Type B pancreatic cell (in vitro differentiated cells): Measurements from ENCODE around the gene PHF12. TPM values are rescaled to one million over a fixed set of nuclear protein-coding genes. Genes with fewer than 3 reads are reported as not detected.

Source experiments
- DNase-seq: peaks from one replicate; pipeline ENCODE4 v3.0.0; 2021; ENCODE audit warnings: mixed read lengths; ENCODE audit not compliant: unreplicated experiment; ENCODE audit errors: extremely low spot score
- H3K27ac Mint-ChIP-seq: 2 replicates; pipeline ENCODE4 v1.8.0; 2021; ENCODE audit warnings: mild to moderate bottlenecking, mixed read lengths
- H3K27me3 Mint-ChIP-seq: 2 replicates; pipeline ENCODE4 v1.8.0; 2021; ENCODE audit warnings: mixed read lengths
- H3K36me3 Mint-ChIP-seq: 2 replicates; pipeline ENCODE4 v1.8.0; 2021; ENCODE audit warnings: mixed read lengths
- H3K4me1 Mint-ChIP-seq: one replicate; pipeline ENCODE4 v1.8.0; 2021; ENCODE audit warnings: mixed read lengths; ENCODE audit not compliant: unreplicated experiment
- H3K4me3 Mint-ChIP-seq: 2 replicates; pipeline ENCODE4 v1.8.0; 2021; ENCODE audit warnings: mild to moderate bottlenecking, mixed read lengths
- H3K9me3 Mint-ChIP-seq: 2 replicates; pipeline ENCODE4 v1.8.0; 2021; ENCODE audit warnings: mixed read lengths
- total RNA-seq: library from RNA; stranded (reverse); gene quantifications from 2 replicates; pipeline ENCODE4 v1.2.1, GENCODE V29; 2021; ENCODE audit warnings: low replicate concordance
- TF ChIP-seq, protein P1 (sequence below): fragments of 200-600 bp; sonication (generic); conservative IDR thresholded peaks from 2 replicates; pipeline ENCODE4 v1.5.0; 2021; ENCODE audit warnings: antibody characterized with exemption, mild to moderate bottlenecking

Gene PHF12
- total RNA-seq, 1 donor from 2014 or later, result 58.0 TPM

DNA sequence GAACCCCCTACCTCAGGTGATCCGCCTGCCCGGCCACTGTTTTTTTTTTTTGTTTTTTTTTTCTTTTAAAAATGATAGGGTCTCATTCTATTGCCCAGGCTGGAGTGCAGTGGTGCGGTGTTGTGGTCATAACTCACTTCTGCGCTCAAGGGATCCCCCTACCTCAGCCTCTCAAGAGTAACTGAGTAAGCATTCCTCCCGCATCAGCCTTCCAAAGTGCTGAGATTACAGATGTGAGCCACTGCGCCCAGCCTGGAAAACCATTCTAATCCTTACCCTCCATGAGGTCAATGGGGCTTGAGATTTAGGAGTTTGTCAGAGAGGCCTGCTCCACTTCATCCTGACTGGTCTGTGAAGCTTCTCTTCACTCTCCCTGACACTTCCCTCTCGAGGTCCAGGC, 84.0 kb downstream of the PHF12 start:
- no peaks in the 10 kb centered on the region for H3K36me3 Mint-ChIP-seq
- H3K9me3 Mint-ChIP-seq, result no peaks in the 10 kb centered on the region
- H3K4me3 Mint-ChIP-seq, result no peak overlapping the region
- no peaks in the 10 kb centered on the region for H3K27me3 Mint-ChIP-seq
- DNase-seq, result no peak
- TF ChIP-seq, protein P1, sequence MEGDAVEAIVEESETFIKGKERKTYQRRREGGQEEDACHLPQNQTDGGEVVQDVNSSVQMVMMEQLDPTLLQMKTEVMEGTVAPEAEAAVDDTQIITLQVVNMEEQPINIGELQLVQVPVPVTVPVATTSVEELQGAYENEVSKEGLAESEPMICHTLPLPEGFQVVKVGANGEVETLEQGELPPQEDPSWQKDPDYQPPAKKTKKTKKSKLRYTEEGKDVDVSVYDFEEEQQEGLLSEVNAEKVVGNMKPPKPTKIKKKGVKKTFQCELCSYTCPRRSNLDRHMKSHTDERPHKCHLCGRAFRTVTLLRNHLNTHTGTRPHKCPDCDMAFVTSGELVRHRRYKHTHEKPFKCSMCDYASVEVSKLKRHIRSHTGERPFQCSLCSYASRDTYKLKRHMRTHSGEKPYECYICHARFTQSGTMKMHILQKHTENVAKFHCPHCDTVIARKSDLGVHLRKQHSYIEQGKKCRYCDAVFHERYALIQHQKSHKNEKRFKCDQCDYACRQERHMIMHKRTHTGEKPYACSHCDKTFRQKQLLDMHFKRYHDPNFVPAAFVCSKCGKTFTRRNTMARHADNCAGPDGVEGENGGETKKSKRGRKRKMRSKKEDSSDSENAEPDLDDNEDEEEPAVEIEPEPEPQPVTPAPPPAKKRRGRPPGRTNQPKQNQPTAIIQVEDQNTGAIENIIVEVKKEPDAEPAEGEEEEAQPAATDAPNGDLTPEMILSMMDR, result no peak
- H3K4me1 Mint-ChIP-seq, result no peaks in the 10 kb centered on the region
- H3K27ac Mint-ChIP-seq, result no peak overlapping the region

DNA sequence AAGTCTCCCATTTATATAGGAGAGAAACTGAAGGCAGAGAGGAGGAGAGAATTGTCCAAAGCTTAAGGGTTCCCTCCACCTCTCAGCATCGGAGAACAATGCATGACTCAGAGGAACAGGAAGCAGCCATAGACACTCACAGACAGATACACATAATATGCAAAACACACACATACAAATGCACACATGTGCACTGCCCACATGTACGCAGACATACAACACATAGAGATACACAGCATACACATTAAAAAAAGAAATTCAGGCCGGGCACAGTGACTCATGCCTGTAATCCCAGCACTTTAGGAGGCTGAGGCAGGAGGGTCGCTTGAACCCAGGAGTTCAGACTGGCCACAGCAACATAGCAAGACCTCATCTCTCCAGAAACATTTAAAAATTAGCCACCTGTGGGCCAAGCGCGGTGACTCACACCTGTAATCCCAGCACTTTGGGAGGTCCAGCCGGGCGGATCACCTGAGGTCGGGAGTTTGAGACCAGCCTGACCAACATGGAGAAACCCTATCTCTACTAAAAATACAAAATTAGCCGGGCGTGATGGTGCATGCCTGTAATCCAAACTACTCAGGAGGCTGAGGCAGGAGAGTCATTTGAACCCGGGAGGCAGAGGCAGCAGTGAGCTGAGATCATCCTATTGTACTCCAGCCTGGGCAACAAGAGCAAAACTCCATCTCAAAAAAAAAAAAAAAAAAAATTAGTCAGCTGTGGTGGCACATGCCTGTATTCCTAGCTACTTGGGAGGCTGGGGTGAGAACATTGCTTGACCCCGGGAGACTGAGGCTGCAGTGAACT, 85.2 kb downstream of the PHF12 start:
- Mint-ChIP-seq H3K27me3 (no peaks in the 10 kb centered on the region), H3K4me3 (no peak overlapping the region), H3K4me1 (no peaks in the 10 kb centered on the region), H3K9me3 (no peaks in the 10 kb centered on the region), H3K36me3 (peaks cover 4% of the 10 kb centered on the region), H3K27ac (no peak overlapping the region)
- DNase-seq, result no peak
- TF ChIP-seq, protein P1, result no peak

DNA sequence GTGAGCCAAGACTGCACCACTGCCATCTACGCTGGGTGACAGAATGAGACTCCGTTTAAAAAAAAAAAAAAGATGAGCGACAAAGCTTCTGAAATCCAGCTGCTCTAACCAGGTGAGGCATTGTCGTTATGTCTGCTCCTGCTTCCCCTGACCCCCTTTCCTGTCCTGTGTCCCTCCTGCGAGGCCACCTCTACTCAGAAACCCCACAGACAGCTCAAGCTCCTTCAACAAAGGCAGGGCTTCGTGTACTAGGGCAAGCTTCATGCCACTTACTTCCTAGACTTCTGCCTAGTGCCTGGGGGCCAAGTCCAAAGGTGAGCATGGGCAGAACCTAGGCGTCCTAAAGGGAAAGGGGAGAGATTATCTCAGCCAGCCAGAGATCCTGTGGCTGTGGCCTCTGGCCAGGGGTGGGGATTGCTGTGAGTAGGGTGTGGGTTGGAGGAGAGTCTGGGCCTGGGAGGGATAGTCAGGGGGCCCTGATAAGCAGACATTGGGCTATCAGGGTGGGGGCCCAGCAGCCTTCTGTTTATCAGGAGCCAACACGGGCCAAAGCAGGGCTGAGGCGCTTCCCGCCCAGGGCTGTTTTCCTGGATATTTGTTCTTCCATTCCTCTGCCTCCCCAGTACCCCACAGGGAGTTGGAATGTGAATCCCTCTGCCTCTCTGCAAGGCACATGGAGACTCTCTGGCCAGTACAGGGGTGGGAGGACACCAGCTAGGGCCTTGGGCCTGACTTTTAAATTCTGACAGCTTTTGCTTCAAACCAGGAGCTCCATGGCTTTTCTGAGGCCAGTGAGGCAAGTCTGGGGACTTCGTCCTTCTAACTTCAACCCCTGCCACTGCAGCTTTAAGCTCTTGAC, 86.1 kb downstream of the PHF12 start:
- Mint-ChIP-seq H3K9me3 (no peaks in the 10 kb centered on the region), H3K27ac (peak overlapping the region; percentile 70), H3K4me1 (no peaks in the 10 kb centered on the region), H3K36me3 (peaks cover 4% of the 10 kb centered on the region), H3K27me3 (no peaks in the 10 kb centered on the region), H3K4me3 (no peak overlapping the region)
- DNase-seq, result no peak
- TF ChIP-seq, protein P1, result no peak

DNA sequence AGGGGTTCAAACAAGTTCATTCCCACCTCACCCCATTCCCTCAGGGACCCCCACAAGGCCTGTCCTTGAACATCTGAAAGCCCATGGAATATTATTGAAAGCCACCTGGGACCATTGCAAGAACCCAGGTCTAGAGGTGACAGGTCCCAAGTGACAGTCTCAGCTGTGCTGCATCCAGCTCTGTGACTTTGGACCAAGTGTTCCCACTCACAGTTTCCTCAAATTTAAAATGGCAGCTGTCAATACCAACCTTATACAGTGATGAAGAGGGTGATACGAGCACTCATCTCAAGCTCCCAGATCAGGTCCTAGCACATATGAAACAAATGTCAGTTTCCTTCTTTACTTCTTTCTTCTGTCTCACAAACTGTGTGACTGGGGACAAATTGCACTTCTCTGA, 87.4 kb downstream of the PHF12 start:
- no peak for DNase-seq
- no peaks in the 10 kb centered on the region for H3K4me1 Mint-ChIP-seq
- no peaks in the 10 kb centered on the region for H3K9me3 Mint-ChIP-seq
- H3K27me3 Mint-ChIP-seq, result no peaks in the 10 kb centered on the region
- H3K27ac Mint-ChIP-seq, result no peak overlapping the region
- H3K36me3 Mint-ChIP-seq, result peaks cover 5% of the 10 kb centered on the region
- TF ChIP-seq, protein P1, result no peak
- H3K4me3 Mint-ChIP-seq, result no peak overlapping the region

DNA sequence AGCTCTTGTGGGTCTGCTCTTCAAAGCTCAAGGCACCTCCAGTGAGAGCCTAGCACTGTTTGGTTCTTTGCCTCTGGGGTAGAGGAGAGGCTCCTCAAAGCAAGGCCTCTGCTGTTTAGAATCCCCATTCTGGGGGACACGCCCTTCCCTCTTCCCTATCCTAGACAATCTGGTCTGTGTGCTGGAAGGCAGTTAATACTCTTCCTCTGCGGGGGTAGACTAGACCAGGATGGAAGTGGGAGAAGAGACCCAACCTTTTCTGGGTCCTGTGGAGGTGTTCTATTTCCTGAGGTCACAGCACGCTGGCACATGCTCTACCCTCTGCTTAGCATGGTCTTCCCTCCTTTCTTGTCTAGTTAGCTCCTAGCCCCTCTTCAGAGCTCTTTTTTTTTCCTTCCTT, 88.8 kb downstream of the PHF12 start:
- H3K27me3 Mint-ChIP-seq, result no peaks in the 10 kb centered on the region
- no peak for DNase-seq
- no peak overlapping the region for H3K27ac Mint-ChIP-seq
- H3K9me3 Mint-ChIP-seq, result no peaks in the 10 kb centered on the region
- TF ChIP-seq, protein P1, result no peak
- no peak overlapping the region for H3K4me3 Mint-ChIP-seq
- no peaks in the 10 kb centered on the region for H3K4me1 Mint-ChIP-seq
- H3K36me3 Mint-ChIP-seq, result peaks cover 11% of the 10 kb centered on the region
